ENCODE data around the gene PSTPIP1. TPM values are rescaled to one million over a fixed set of nuclear protein-coding genes. Genes with fewer than 3 reads are reported as not detected.
A peak's percentile ranks its signal among the peaks of the same experiment; 100 is the strongest.

Gene PSTPIP1
- total RNA-seq, 1 donor from 2014 or later, result 0.51 TPM

GRCh38 chr15:76999996-77000395 is 5.1 kb downstream of the PSTPIP1 start:
- DNase-seq, result no peak

GRCh38 chr15:77001351-77001750 is 6.4 kb downstream of the PSTPIP1 start:
- no peak for DNase-seq

GRCh38 chr15:77001966-77002365 is 7.0 kb downstream of the PSTPIP1 start:
- DNase-seq, result no peak

GRCh38 chr15:77002436-77002835 is 7.5 kb downstream of the PSTPIP1 start:
- DNase-seq, result no peak

GRCh38 chr15:77002954-77003912 is 8.3 kb downstream of the PSTPIP1 start:
- DNase-seq, result no peak

GRCh38 chr15:77004189-77004588 is 9.3 kb downstream of the PSTPIP1 start:
- DNase-seq, result peak; percentile 45

- no peak for DNase-seq
Measured at GRCh38 chr15:77009176-77009575, 14.2 kb downstream of the PSTPIP1 start.

GRCh38 chr15:77009646-77010311 is 14.9 kb downstream of the PSTPIP1 start:
- no peak for DNase-seq

GRCh38 chr15:77010312-77010686 is 15.4 kb downstream of the PSTPIP1 start:
- no peak for DNase-seq

GRCh38 chr15:77010857-77011256 is 15.9 kb downstream of the PSTPIP1 start:
- no peak for DNase-seq

- DNase-seq, result no peak
Measured at GRCh38 chr15:77012117-77012712, 17.3 kb downstream of the PSTPIP1 start.

GRCh38 chr15:77012868-77013267 is 17.9 kb downstream of the PSTPIP1 start:
- DNase-seq, result no peak

GRCh38 chr15:77013776-77014131 is 18.8 kb downstream of the PSTPIP1 start:
- DNase-seq, result no peak

GRCh38 chr15:77014132-77015081 is 19.5 kb downstream of the PSTPIP1 start:
- no peak for DNase-seq

- DNase-seq, result no peak
Measured at GRCh38 chr15:77015646-77016320, 20.9 kb downstream of the PSTPIP1 start.

GRCh38 chr15:77016321-77016695 is 21.4 kb downstream of the PSTPIP1 start:
- no peak for DNase-seq

- DNase-seq, result no peak
Measured at GRCh38 chr15:77017091-77017660, 22.2 kb downstream of the PSTPIP1 start.

- no peak for DNase-seq
Measured at GRCh38 chr15:77017761-77018720, 23.1 kb downstream of the PSTPIP1 start.

- DNase-seq, result no peak
Measured at GRCh38 chr15:77018796-77019505, 24.0 kb downstream of the PSTPIP1 start.

Data from dermis blood vessel endothelial cell (primary cell).